ENCODE measurements around the gene PALMD.

The PALMD gene

DNA sequence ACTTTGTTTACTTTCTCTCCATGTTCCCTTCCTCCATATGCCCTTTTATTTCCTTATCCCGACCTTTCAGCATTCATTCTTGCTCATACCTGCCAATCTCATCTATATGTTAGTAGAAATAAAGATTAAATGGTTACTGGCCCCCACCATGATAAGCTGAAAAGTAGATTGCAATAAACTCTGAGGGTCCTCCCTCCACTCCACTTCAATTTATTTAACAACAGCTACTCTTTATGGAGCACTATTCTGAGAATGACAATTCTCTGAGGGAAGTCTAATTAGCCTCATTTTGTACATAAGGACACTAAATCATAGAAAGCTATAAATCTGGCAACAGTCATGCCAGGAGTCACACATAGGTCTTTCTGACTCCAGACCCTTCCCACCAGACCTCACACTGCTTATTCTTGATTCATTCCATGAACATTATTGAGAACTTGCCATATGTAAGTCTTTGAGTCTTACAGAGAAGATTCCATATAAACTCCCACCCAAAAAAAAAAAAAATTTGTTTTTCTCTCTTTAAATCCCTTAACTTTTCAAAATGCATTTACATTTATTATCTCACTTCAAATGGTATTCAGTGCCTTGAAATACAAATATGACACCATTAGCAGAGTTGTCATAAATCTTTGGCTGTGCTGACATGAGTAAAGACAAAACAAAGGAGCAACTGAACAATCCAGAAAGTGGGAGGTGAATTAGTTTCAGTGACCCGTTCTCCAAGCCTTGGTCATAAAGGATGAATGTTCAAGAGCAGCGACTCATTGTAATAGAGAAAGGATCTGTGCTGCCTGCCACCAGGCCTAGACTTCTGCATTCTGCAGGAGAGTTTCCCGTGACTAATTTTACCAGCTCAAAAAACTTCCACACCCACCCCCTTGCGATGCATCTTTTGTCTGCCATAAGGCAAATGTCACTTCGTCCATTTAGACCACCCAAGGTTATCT, 28.5 kb downstream of the PALMD start:
- no peaks in the 10 kb centered on the region for H3K9me3 ChIP-seq (ENCODE audit: control insufficient read depth, low read length)
- peak overlapping the region; percentile 41 for H3K27ac ChIP-seq (ENCODE audit: low read depth, low read length, severe bottlenecking)
- H3K36me3 ChIP-seq (ENCODE audit: control insufficient read depth, insufficient read depth, low read length), result no peaks in the 10 kb centered on the region
- H3K4me1 ChIP-seq (ENCODE audit: control insufficient read depth, insufficient read depth, low read length, poor library complexity, severe bottlenecking), result peaks cover 11% of the 10 kb centered on the region
- WGBS, 2 experiments (ENCODE audit: insufficient coverage in 2 of 2), result 64 to 100% methylated on average over 2 of the region's 6 CpGs
- H3K4me3 ChIP-seq (ENCODE audit: extremely low read depth, insufficient read depth, low read length, poor library complexity, severe bottlenecking), result no peak overlapping the region

GRCh38 chr1:99675292-99675691, 29.4 kb downstream of the PALMD start:
- no peak overlapping the region for H3K27ac ChIP-seq (ENCODE audit: low read depth, low read length, severe bottlenecking)
- H3K4me3 ChIP-seq (ENCODE audit: extremely low read depth, insufficient read depth, low read length, poor library complexity, severe bottlenecking), result no peak overlapping the region
- H3K9me3 ChIP-seq (ENCODE audit: control insufficient read depth, low read length), result no peaks in the 10 kb centered on the region
- H3K4me1 ChIP-seq (ENCODE audit: control insufficient read depth, insufficient read depth, low read length, poor library complexity, severe bottlenecking), result peaks cover 20% of the 10 kb centered on the region
- no peaks in the 10 kb centered on the region for H3K36me3 ChIP-seq (ENCODE audit: control insufficient read depth, insufficient read depth, low read length)

- Histone ChIP-seq H3K4me3 (ENCODE audit: extremely low read depth, insufficient read depth, low read length, poor library complexity, severe bottlenecking) (no peak overlapping the region), H3K4me1 (ENCODE audit: control insufficient read depth, insufficient read depth, low read length, poor library complexity, severe bottlenecking) (peaks cover 27% of the 10 kb centered on the region), H3K36me3 (ENCODE audit: control insufficient read depth, insufficient read depth, low read length) (no peaks in the 10 kb centered on the region), H3K9me3 (ENCODE audit: control insufficient read depth, low read length) (no peaks in the 10 kb centered on the region), H3K27ac (ENCODE audit: low read depth, low read length, severe bottlenecking) (no peak overlapping the region)
- no CpG with 5 or more reads among the region's 1 CpG for WGBS, 2 experiments (ENCODE audit: insufficient coverage in 2 of 2)
Measured at GRCh38 chr1:99675994-99676393, 30.1 kb downstream of the PALMD start.

DNA sequence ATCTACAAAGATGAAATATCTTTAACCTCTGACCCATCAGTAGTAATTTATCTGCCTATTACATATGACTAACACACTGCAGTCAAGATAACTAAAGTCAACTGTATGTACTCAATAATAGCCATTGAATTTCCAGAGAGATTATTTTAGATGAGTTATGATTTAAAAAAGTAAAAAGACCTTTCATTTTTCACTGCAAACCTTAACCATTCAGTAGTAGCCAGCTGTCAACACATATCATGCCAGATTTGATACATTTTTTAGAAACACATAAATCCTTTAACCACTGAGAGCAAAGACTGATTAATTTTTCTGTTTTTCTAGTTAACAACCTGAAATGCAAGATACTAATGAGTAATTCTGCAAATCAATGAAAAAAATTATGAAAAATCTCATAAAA, 31.0 kb downstream of the PALMD start:
- H3K36me3 ChIP-seq (ENCODE audit: control insufficient read depth, insufficient read depth, low read length), result no peaks in the 10 kb centered on the region
- H3K27ac ChIP-seq (ENCODE audit: low read depth, low read length, severe bottlenecking), result no peak overlapping the region
- H3K9me3 ChIP-seq (ENCODE audit: control insufficient read depth, low read length), result no peaks in the 10 kb centered on the region
- no peak overlapping the region for H3K4me3 ChIP-seq (ENCODE audit: extremely low read depth, insufficient read depth, low read length, poor library complexity, severe bottlenecking)
- peaks cover 36% of the 10 kb centered on the region for H3K4me1 ChIP-seq (ENCODE audit: control insufficient read depth, insufficient read depth, low read length, poor library complexity, severe bottlenecking)

- Histone ChIP-seq H3K4me1 (ENCODE audit: control insufficient read depth, insufficient read depth, low read length, poor library complexity, severe bottlenecking) (peaks cover 36% of the 10 kb centered on the region), H3K36me3 (ENCODE audit: control insufficient read depth, insufficient read depth, low read length) (no peaks in the 10 kb centered on the region), H3K9me3 (ENCODE audit: control insufficient read depth, low read length) (no peaks in the 10 kb centered on the region), H3K4me3 (ENCODE audit: extremely low read depth, insufficient read depth, low read length, poor library complexity, severe bottlenecking) (no peak overlapping the region), H3K27ac (ENCODE audit: low read depth, low read length, severe bottlenecking) (no peak overlapping the region)
- WGBS, 2 experiments (ENCODE audit: insufficient coverage in 2 of 2), result 60 to 80% methylated on average over 1 of the region's 2 CpGs
Measured at GRCh38 chr1:99677416-99677815, 31.5 kb downstream of the PALMD start.

DNA sequence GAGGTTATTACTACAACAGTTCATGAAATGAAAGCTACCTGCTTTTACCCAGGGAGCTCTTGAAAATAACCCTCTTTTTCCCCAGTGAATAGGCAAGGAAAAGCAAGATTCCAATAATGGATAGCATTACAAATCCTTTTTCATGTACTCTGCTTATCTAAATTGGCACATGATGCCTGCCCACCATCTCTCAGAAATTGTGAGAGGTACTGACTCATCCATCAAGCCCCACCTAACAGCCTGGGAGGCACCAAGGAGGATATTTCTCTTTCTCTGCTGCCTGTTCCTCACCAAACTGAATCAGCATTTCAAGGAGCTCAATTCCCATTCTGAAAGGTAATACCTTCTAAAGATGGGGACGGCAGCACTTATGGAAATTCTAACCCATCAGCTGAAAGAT, 34.4 kb downstream of the PALMD start:
- WGBS, 2 experiments (ENCODE audit: insufficient coverage in 2 of 2), result no CpG with 5 or more reads among the region's 1 CpG
- Histone ChIP-seq H3K9me3 (ENCODE audit: control insufficient read depth, low read length) (no peaks in the 10 kb centered on the region), H3K4me3 (ENCODE audit: extremely low read depth, insufficient read depth, low read length, poor library complexity, severe bottlenecking) (no peak overlapping the region), H3K36me3 (ENCODE audit: control insufficient read depth, insufficient read depth, low read length) (no peaks in the 10 kb centered on the region), H3K4me1 (ENCODE audit: control insufficient read depth, insufficient read depth, low read length, poor library complexity, severe bottlenecking) (peaks cover 27% of the 10 kb centered on the region), H3K27ac (ENCODE audit: low read depth, low read length, severe bottlenecking) (no peak overlapping the region)

DNA sequence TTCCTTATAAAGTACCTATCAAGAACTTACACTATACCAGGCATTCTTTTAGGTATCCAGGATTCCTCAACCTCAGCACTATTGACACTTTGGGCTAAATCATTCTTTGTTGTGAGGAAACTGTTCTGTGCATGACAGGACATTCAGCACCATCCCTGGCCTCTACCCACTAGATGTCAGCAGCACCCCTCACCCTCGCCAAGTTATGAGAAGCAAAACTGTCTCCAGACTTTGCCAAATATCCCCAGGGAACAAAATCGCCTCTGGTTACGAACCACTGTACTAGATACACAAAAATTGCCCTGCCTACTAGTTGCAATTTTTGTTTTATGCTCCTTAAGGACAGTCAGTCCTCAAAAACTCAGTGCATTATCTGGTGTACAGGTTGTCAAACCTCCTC, 35.7 kb downstream of the PALMD start:
- no peak overlapping the region for H3K4me3 ChIP-seq (ENCODE audit: extremely low read depth, insufficient read depth, low read length, poor library complexity, severe bottlenecking)
- H3K36me3 ChIP-seq (ENCODE audit: control insufficient read depth, insufficient read depth, low read length), result no peaks in the 10 kb centered on the region
- peaks cover 25% of the 10 kb centered on the region for H3K4me1 ChIP-seq (ENCODE audit: control insufficient read depth, insufficient read depth, low read length, poor library complexity, severe bottlenecking)
- 75 to 88% methylated on average over 2 to 3 of the region's 3 CpGs for WGBS, 2 experiments (ENCODE audit: insufficient coverage in 2 of 2)
- no peaks in the 10 kb centered on the region for H3K9me3 ChIP-seq (ENCODE audit: control insufficient read depth, low read length)
- H3K27ac ChIP-seq (ENCODE audit: low read depth, low read length, severe bottlenecking), result peak overlapping the region; percentile 94

- Histone ChIP-seq H3K4me1 (ENCODE audit: control insufficient read depth, insufficient read depth, low read length, poor library complexity, severe bottlenecking) (peaks cover 25% of the 10 kb centered on the region), H3K4me3 (ENCODE audit: extremely low read depth, insufficient read depth, low read length, poor library complexity, severe bottlenecking) (no peak overlapping the region), H3K36me3 (ENCODE audit: control insufficient read depth, insufficient read depth, low read length) (no peaks in the 10 kb centered on the region), H3K27ac (ENCODE audit: low read depth, low read length, severe bottlenecking) (peak overlapping the region; percentile 94), H3K9me3 (ENCODE audit: control insufficient read depth, low read length) (no peaks in the 10 kb centered on the region)
- WGBS, 2 experiments (ENCODE audit: insufficient coverage in 2 of 2), result 75 to 90% methylated on average over 1 of the region's 4 CpGs
Measured at GRCh38 chr1:99682291-99682751, 36.4 kb downstream of the PALMD start.

DNA sequence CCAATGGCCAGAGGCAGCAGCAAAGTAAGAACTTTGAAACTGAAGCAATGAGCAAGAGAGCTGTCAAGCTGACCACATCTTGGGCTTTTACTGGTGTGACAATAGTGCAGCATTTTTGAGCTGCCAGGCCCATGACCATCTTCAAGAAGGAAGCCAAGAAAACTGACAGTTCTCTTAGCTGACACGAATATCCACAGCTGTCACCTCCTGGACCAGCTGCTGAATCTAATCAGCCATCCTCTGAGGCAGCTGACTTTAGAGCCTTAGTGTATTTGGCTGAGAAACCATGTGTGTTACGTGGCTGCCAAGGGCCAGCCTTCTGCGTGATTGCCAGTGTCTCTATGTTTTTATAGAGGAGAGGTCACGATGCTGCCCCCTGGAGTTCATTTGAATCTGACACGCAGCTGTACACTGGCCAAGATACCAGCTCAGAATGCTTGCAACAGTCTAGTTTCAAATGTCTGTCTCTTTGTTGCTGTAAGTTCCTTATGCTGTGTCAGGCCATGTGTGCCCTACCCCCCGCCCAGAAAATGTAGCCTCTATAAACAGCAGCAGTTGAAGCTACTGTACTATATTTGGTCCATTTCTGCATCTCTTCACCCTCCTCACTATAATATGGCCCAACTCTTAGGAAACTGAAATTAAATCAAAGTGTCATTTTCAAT, 39.7 kb downstream of the PALMD start:
- Histone ChIP-seq H3K4me3 (ENCODE audit: extremely low read depth, insufficient read depth, low read length, poor library complexity, severe bottlenecking) (no peak overlapping the region), H3K4me1 (ENCODE audit: control insufficient read depth, insufficient read depth, low read length, poor library complexity, severe bottlenecking) (peaks cover 13% of the 10 kb centered on the region), H3K36me3 (ENCODE audit: control insufficient read depth, insufficient read depth, low read length) (no peaks in the 10 kb centered on the region), H3K27ac (ENCODE audit: low read depth, low read length, severe bottlenecking) (no peak overlapping the region), H3K9me3 (ENCODE audit: control insufficient read depth, low read length) (no peaks in the 10 kb centered on the region)
- 36 to 38% methylated on average over 5 of the region's 6 CpGs for WGBS, 2 experiments (ENCODE audit: insufficient coverage in 2 of 2)

- WGBS, 2 experiments (ENCODE audit: insufficient coverage in 2 of 2), result 71 to 100% methylated on average over 1 of the region's 2 CpGs
- H3K4me1 ChIP-seq (ENCODE audit: control insufficient read depth, insufficient read depth, low read length, poor library complexity, severe bottlenecking), result peaks cover 23% of the 10 kb centered on the region
- H3K36me3 ChIP-seq (ENCODE audit: control insufficient read depth, insufficient read depth, low read length), result no peaks in the 10 kb centered on the region
- peak overlapping the region; percentile 12 for H3K27ac ChIP-seq (ENCODE audit: low read depth, low read length, severe bottlenecking)
- no peaks in the 10 kb centered on the region for H3K9me3 ChIP-seq (ENCODE audit: control insufficient read depth, low read length)
- H3K4me3 ChIP-seq (ENCODE audit: extremely low read depth, insufficient read depth, low read length, poor library complexity, severe bottlenecking), result no peak overlapping the region
Measured at GRCh38 chr1:99691175-99691574, 45.3 kb downstream of the PALMD start.

DNA sequence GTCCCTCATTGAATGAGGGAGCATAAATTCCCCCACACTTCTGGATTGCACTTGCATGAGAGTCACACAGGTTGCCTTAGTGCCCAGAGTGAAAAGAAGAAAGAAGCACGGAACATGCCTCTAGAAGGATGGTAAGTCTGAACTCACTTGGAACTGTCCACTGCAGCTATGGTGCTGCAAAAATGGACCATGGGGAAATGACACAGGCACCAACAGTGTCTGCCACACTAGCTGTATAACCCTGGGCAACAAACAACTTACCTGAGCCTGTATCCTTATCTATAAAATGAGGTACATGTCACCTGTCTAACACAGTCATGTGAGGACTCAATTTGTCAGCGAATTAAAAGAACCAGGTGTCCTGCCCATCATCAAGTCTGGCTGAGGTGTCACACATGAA, 50.7 kb downstream of the PALMD start:
- Histone ChIP-seq H3K4me1 (ENCODE audit: control insufficient read depth, insufficient read depth, low read length, poor library complexity, severe bottlenecking) (peaks cover 13% of the 10 kb centered on the region), H3K9me3 (ENCODE audit: control insufficient read depth, low read length) (peaks cover 3% of the 10 kb centered on the region), H3K27ac (ENCODE audit: low read depth, low read length, severe bottlenecking) (no peak overlapping the region), H3K4me3 (ENCODE audit: extremely low read depth, insufficient read depth, low read length, poor library complexity, severe bottlenecking) (no peak overlapping the region), H3K36me3 (ENCODE audit: control insufficient read depth, insufficient read depth, low read length) (no peaks in the 10 kb centered on the region)
- WGBS, 2 experiments (ENCODE audit: insufficient coverage in 2 of 2), result 100% methylated on average over 1 of the region's 2 CpGs; no CpG with 5 or more reads in 1 of the 2 experiments
